Myometrial cell (primary cell): ENCODE results near the gene TAS2R31. TPM values are rescaled to one million over a fixed set of nuclear protein-coding genes. Genes with fewer than 3 reads are reported as not detected.

Experiments
- total RNA-seq: library from RNA; depleted of rRNA; stranded (reverse); fragments of >200 nt; gene quantifications from 2 replicates; pipeline ENCODE4 v1.2.3, GENCODE V29; 2015

Gene TAS2R31
- total RNA-seq: 0.18 TPM in 1 of 2 replicates, not detected in the other

GRCh38 chr12:11031307-11031706 lies at the start of gene TAS2R31:
TSS of gene TAS2R31 (minus strand) at chr12:11031407. CDS start at chr12:11031335, 72 bp downstream.

GRCh38 chr12:11062194-11062593 lies 31.0 kb upstream of the TAS2R31 start, which contains the start of gene TAS2R46:
TSS of gene TAS2R46 (minus strand) at chr12:11062294. CDS start at chr12:11062294, 0 bp downstream.

GRCh38 chr12:11022520-11022919 lies 8.7 kb downstream of the TAS2R31 start, which contains the start of gene TAS2R19:
TSS of gene TAS2R19 (minus strand) at chr12:11022620. CDS start at chr12:11022571, 49 bp downstream.

GRCh38 chr12:10998204-10998603 lies 33.0 kb downstream of the TAS2R31 start, which contains the start of gene TAS2R20:
TSS of gene TAS2R20 (minus strand) at chr12:10998304. CDS start at chr12:10997875, 429 bp downstream.

GRCh38 chr12:10986812-10987211 lies 44.4 kb downstream of the TAS2R31 start, which contains the start of gene TAS2R50:
TSS of gene TAS2R50 (minus strand) at chr12:10986912. CDS start at chr12:10986860, 52 bp downstream.

Other genes starting within 250 kb of the TAS2R31 start
- gene TAS2R7, start 228.8 kb downstream of the TAS2R31 start, total RNA-seq: not detected in 2 replicates
- not detected in 2 replicates for gene TAS2R8, start 224.1 kb downstream of the TAS2R31 start, total RNA-seq
- gene TAS2R9, start 221.2 kb downstream of the TAS2R31 start, total RNA-seq: not detected in 2 replicates
- not detected in 2 replicates for gene TAS2R10, start 205.0 kb downstream of the TAS2R31 start, total RNA-seq
- gene PRR4, start 181.9 kb downstream of the TAS2R31 start, total RNA-seq: not detected in 2 replicates
- gene PRH1, start 147.2 kb downstream of the TAS2R31 start, total RNA-seq: 3.4 and 5.5 TPM in 2 replicates
- gene TAS2R13, start 121.8 kb downstream of the TAS2R31 start, total RNA-seq: 0.18 TPM in 1 of 2 replicates, not detected in the other
- gene PRH2, start 102.2 kb downstream of the TAS2R31 start, total RNA-seq: not detected in 2 replicates
- 0.29 and 1.4 TPM in 2 replicates for gene TAS2R14, start 92.1 kb downstream of the TAS2R31 start, total RNA-seq
- gene TAS2R50, start 44.5 kb downstream of the TAS2R31 start, total RNA-seq: 0.53 TPM in 1 of 2 replicates, not detected in the other
- gene TAS2R20, start 33.1 kb downstream of the TAS2R31 start, total RNA-seq: 0.35 TPM in 1 of 2 replicates, not detected in the other
- not detected in 2 replicates for gene TAS2R19, start 8.8 kb downstream of the TAS2R31 start, total RNA-seq
- gene TAS2R46, start 30.9 kb upstream of the TAS2R31 start, total RNA-seq: 0.18 TPM in 1 of 2 replicates, not detected in the other
- gene TAS2R43, start 60.9 kb upstream of the TAS2R31 start, total RNA-seq: 0.35 TPM in 1 of 2 replicates, not detected in the other
- gene TAS2R30, start 103.2 kb upstream of the TAS2R31 start, total RNA-seq: not detected in 2 replicates
- gene SMIM10L1, start 139.8 kb upstream of the TAS2R31 start, total RNA-seq: 8.1 and 9.6 TPM in 2 replicates
- not detected in 2 replicates for gene TAS2R42, start 155.5 kb upstream of the TAS2R31 start, total RNA-seq
- gene PRB3, start 238.3 kb upstream of the TAS2R31 start, total RNA-seq: not detected in 2 replicates